H1 (cell line): ENCODE data around the gene HPX. TPM values are rescaled to one million over a fixed set of nuclear protein-coding genes. Genes with fewer than 3 reads are reported as not detected.

Experiments
- CTCF ChIA-PET: fragments of 300-600 bp; sonication (Branson Sonifier 250); formaldehyde crosslinking; loops from one replicate; lab custom pipeline; 2021; ENCODE audit not compliant: partially characterized antibody; lab: Charles Lee
- POLR2A ChIA-PET: fragments of 300-600 bp; sonication (Branson Sonifier 250); formaldehyde crosslinking; loops from one replicate; lab custom pipeline; 2021; ENCODE audit warnings: inconsistent platforms; ENCODE audit not compliant: partially characterized antibody; lab: Charles Lee
- DNase-seq, 2 experiments: peaks; one replicate each; pipeline versions ENCODE4 v3.0.0 to v3.0.0-alpha.2; 2010 to 2022; ENCODE audit warnings: low spot score in 2 of 2, low read depth in 1 of 2, mixed read lengths in 1 of 2
- FAIRE-seq: peaks from 2 replicates; lab custom pipeline; 2011; peaks lifted over from hg19 to GRCh38; lab: Jason Lieb, UNC
- H2AFZ ChIP-seq: 2 replicates; pipeline ENCODE4 v1.8.1; 2012; ENCODE audit warnings: low read length, inconsistent platforms
- H2AK5ac ChIP-seq: 2 replicates; pipeline ENCODE4 v1.6.1; 2013; ENCODE audit warnings: low read depth, low read length
- H2BK120ac ChIP-seq: replicated peaks from 2 replicates; pipeline ENCODE3; 2013; ENCODE audit warnings: low read depth, low read length, inconsistent platforms
- H2BK12ac ChIP-seq: 2 replicates; pipeline ENCODE4 v1.6.1; 2013; ENCODE audit warnings: low read depth, low read length
- H2BK15ac ChIP-seq: 2 replicates; pipeline ENCODE4 v1.6.1; 2013; ENCODE audit warnings: low read length
- H2BK20ac ChIP-seq: 2 replicates; pipeline ENCODE4 v1.6.1; 2013; ENCODE audit warnings: low read length
- H2BK5ac ChIP-seq: 2 replicates; pipeline ENCODE4 v1.6.1; 2013; ENCODE audit warnings: low read depth, low read length
- H3K14ac ChIP-seq: 2 replicates; pipeline ENCODE4 v1.6.1; 2013; ENCODE audit warnings: inconsistent platforms; ENCODE audit not compliant: insufficient read length
- H3K18ac ChIP-seq: 2 replicates; pipeline ENCODE4 v1.6.1; 2013; ENCODE audit warnings: low read length; ENCODE audit errors: extremely low read depth
- H3K23ac ChIP-seq: 2 replicates; pipeline ENCODE4 v1.6.1; 2013; ENCODE audit warnings: inconsistent platforms; ENCODE audit not compliant: insufficient read length
- H3K23me2 ChIP-seq: 2 replicates; pipeline ENCODE4 v1.6.1; 2013; ENCODE audit warnings: low read depth, low read length
- H3K27ac ChIP-seq: 2 replicates; pipeline ENCODE4 v1.6.1; 2011; ENCODE audit warnings: low read depth, low read length, inconsistent platforms
- H3K27me3 ChIP-seq, 4 experiments: replicated peaks in 1 of 4; 1 replicate in 1 of 4; 2 replicates in 3 of 4; pipeline versions ENCODE4 v1.6.1 to v1.8.1; 2011 to 2013; ENCODE audit warnings: low read length in 3 of 4, mild to moderate bottlenecking in 3 of 4, inconsistent platforms in 2 of 4, mixed read lengths in 2 of 4, moderate library complexity in 1 of 4; ENCODE audit not compliant: control insufficient read depth in 3 of 4, insufficient read depth in 3 of 4; ENCODE audit errors: extremely low read depth in 1 of 4
- H3K36me3 ChIP-seq, 4 experiments: 2 replicates each; pipeline versions ENCODE4 v1.6.1 to v1.8.1; 2011 to 2013; ENCODE audit warnings: mild to moderate bottlenecking in 4 of 4, low read length in 3 of 4, moderate library complexity in 2 of 4, control low read depth in 1 of 4, inconsistent platforms in 1 of 4; ENCODE audit not compliant: insufficient read depth in 4 of 4, control insufficient read depth in 2 of 4
- H3K4ac ChIP-seq: replicated peaks from 2 replicates; pipeline ENCODE3; 2013; ENCODE audit warnings: low read length, low read depth, mixed read lengths, inconsistent platforms; ENCODE audit not compliant: insufficient read length
- H3K4me1 ChIP-seq, 4 experiments: replicated peaks in 1 of 4; 1 replicate in 1 of 4; 2 replicates in 3 of 4; pipeline versions ENCODE4 v1.6.1 to v1.8.1; 2011 to 2013; ENCODE audit warnings: low read length in 3 of 4, inconsistent platforms in 2 of 4, mixed read lengths in 1 of 4; ENCODE audit not compliant: insufficient read depth in 4 of 4, control insufficient read depth in 3 of 4
- H3K4me2 ChIP-seq, 2 experiments: 2 replicates each; pipeline versions ENCODE4 v1.6.1 to v1.8.1; 2011 to 2013; ENCODE audit warnings: low read depth in 2 of 2, low read length in 2 of 2, control low read depth in 1 of 2, inconsistent platforms in 1 of 2, mild to moderate bottlenecking in 1 of 2; ENCODE audit not compliant: insufficient read depth in 1 of 2
- H3K4me3 ChIP-seq, 4 experiments: fragments of 200-600, 300-600 bp in 1 of 4; sonication (generic), shearing (Covaris generic), sonication (Bioruptor Twin) in 1 of 4; 2 replicates each; pipeline versions ENCODE4 v1.5.1 to v1.8.1; 2011 to 2016; ENCODE audit warnings: low read length in 4 of 4, low read depth in 3 of 4, control low read depth in 2 of 4, inconsistent platforms in 2 of 4, mild to moderate bottlenecking in 2 of 4, mixed read lengths in 1 of 4, moderate library complexity in 1 of 4; ENCODE audit not compliant: insufficient read depth in 2 of 4; ENCODE audit errors: extremely low read depth in 1 of 4
- H3K56ac ChIP-seq: replicated peaks from 2 replicates; pipeline ENCODE3; 2013; ENCODE audit warnings: low read depth, mild to moderate bottlenecking, mixed read lengths, low read length, inconsistent platforms; ENCODE audit not compliant: insufficient read length
- H3K79me1 ChIP-seq: 2 replicates; pipeline ENCODE4 v1.6.1; 2013; ENCODE audit warnings: low read depth, low read length, control low read depth
- H3K79me2 ChIP-seq, 2 experiments: 2 replicates each; pipeline versions ENCODE4 v1.6.1 to v1.8.1; 2012 to 2013; ENCODE audit warnings: low read length in 2 of 2, mild to moderate bottlenecking in 2 of 2, inconsistent platforms in 1 of 2; ENCODE audit not compliant: insufficient read depth in 2 of 2, control insufficient read depth in 1 of 2
- H3K9ac ChIP-seq, 4 experiments: replicated peaks in 1 of 4; 1 replicate in 1 of 4; 2 replicates in 3 of 4; pipeline versions ENCODE4 v1.6.1 to v1.8.1; 2011 to 2013; ENCODE audit warnings: low read depth in 3 of 4, low read length in 3 of 4, control low read depth in 2 of 4, mild to moderate bottlenecking in 2 of 4, moderate library complexity in 2 of 4, inconsistent platforms in 1 of 4; ENCODE audit errors: extremely low read depth in 1 of 4
- H3K9me3 ChIP-seq, 2 experiments: 2 replicates each; pipeline versions ENCODE4 v1.6.1 to v1.8.1; 2012 to 2013; ENCODE audit warnings: mild to moderate bottlenecking in 2 of 2, moderate library complexity in 2 of 2, control low read depth in 1 of 2, inconsistent platforms in 1 of 2, low read depth in 1 of 2, low read length in 1 of 2, mixed read lengths in 1 of 2; ENCODE audit not compliant: insufficient read depth in 2 of 2
- H4K20me1 ChIP-seq, 2 experiments: replicated peaks in 1 of 2; 2 replicates each; pipeline versions ENCODE3 to v1.8.1; 2011 to 2013; ENCODE audit warnings: inconsistent platforms in 2 of 2, low read length in 2 of 2, mild to moderate bottlenecking in 1 of 2; ENCODE audit not compliant: insufficient read depth in 2 of 2, control insufficient read depth in 1 of 2
- H4K5ac ChIP-seq: 2 replicates; pipeline ENCODE4 v1.6.1; 2013; ENCODE audit warnings: low read length, low read depth, mixed read lengths, inconsistent platforms; ENCODE audit not compliant: insufficient read length
- H4K8ac ChIP-seq: 2 replicates; pipeline ENCODE4 v1.8.0; 2013; ENCODE audit warnings: mild to moderate bottlenecking, moderate library complexity, low read length, inconsistent platforms; ENCODE audit not compliant: insufficient read depth; ENCODE audit errors: extremely low read depth
- H4K91ac ChIP-seq: replicated peaks from 2 replicates; pipeline ENCODE3; 2013; ENCODE audit warnings: low read length, mixed read lengths, inconsistent platforms; ENCODE audit not compliant: insufficient read length
- ATF3 ChIP-seq: IDR thresholded peaks from 2 replicates; pipeline ENCODE4 v1.6.1; 2011; ENCODE audit warnings: low read depth, mild to moderate bottlenecking, low read length; ENCODE audit not compliant: insufficient read depth
- CTBP2 ChIP-seq: IDR thresholded peaks from 2 replicates; pipeline ENCODE4 v1.7.0; 2011; ENCODE audit warnings: borderline replicate concordance, mild to moderate bottlenecking, moderate library complexity, mixed read lengths, low read length; ENCODE audit not compliant: insufficient read depth, insufficient read length
- E2F6 ChIP-seq: IDR thresholded peaks from 2 replicates; pipeline ENCODE4 v1.6.1; 2012; ENCODE audit warnings: inconsistent platforms
- EGR1 ChIP-seq: IDR thresholded peaks from 2 replicates; pipeline ENCODE4 v1.6.1; 2011; ENCODE audit warnings: low read depth, low read length, borderline replicate concordance
- JUN ChIP-seq: IDR thresholded peaks from 2 replicates; pipeline ENCODE4 v1.6.1; 2011; ENCODE audit warnings: low read depth, mild to moderate bottlenecking, improper control_type of control experiment, low read length
- POLR2A ChIP-seq, 2 experiments: IDR thresholded peaks; 1 replicate in 1 of 2; 2 replicates in 1 of 2; pipeline ENCODE4 v1.6.1; 2011; ENCODE audit warnings: low read depth in 2 of 2, low read length in 2 of 2, mild to moderate bottlenecking in 2 of 2; ENCODE audit errors: control extremely low read depth in 1 of 2
- RXRA ChIP-seq: IDR thresholded peaks from 2 replicates; pipeline ENCODE4 v1.6.1; 2011; ENCODE audit warnings: low read depth, mild to moderate bottlenecking, low read length, moderate library complexity; ENCODE audit not compliant: insufficient read depth
- WGBS, 2 experiments: shearing (Covaris generic) in 1 of 2; methylation state at CpG; one replicate each; pipeline versions ENCODE4 v1.1.6 to v1.1.7; 2013 to 2015; ENCODE audit warnings: low lambda C conversion rate in 2 of 2, mixed read lengths in 2 of 2, inconsistent platforms in 1 of 2, low coverage in 1 of 2, missing lambda C conversion rate in 1 of 2; ENCODE audit not compliant: insufficient replicate concordance in 2 of 2, insufficient coverage in 1 of 2, insufficient read length in 1 of 2; ENCODE audit errors: extremely low coverage in 1 of 2, missing lambda C conversion rate in 1 of 2; 5-methylcytosine and 5-hydroxymethylcytosine counted together
- long read RNA-seq, 2 experiments: library from RNA in 1 of 2; library from capped mRNA in 1 of 2; stranded (forward); transcript quantifications; one replicate each; pipeline ENCODE4 v2.0.0, GENCODE V29; 2021; ENCODE audit warnings: inconsistent platforms in 1 of 2
- polyA minus RNA-seq, 3 experiments: library from RNA; depleted of rRNA, polyadenylated mRNA; stranded (reverse); fragments of >200 nt; gene quantifications; 1 replicate in 2 of 3; 2 replicates in 1 of 3; pipeline ENCODE4 v1.2.3, GENCODE V29; 2011
- polyA plus RNA-seq, 7 experiments: library from polyadenylated mRNA; depleted of rRNA in 3 of 7; stranded (reverse) in 5 of 7; unstranded in 2 of 7; fragments of >200 nt in 5 of 7; fragments of 200-250 nt in 2 of 7; gene quantifications; 1 replicate in 5 of 7; 2 replicates in 1 of 7; 4 replicates in 1 of 7; pipeline versions ENCODE4 v1.2.1 to v1.2.3, GENCODE V29; 2011 to 2013; ENCODE audit warnings: missing spikeins in 2 of 7, mixed read lengths in 2 of 7
- total RNA-seq: library from RNA; stranded (reverse); fragmentation: NEBNext Ultra II Directional; extraction: Animal tissue kit (Norgen Biotek cat#: 25700); gene quantifications from 2 replicates; pipeline ENCODE4 v1.2.1, GENCODE V29; 2021

HPX gene
- 0.44 and 0.80 TPM in 2 replicates for total RNA-seq
- 0.96 and 0.97 TPM in 2 replicates for polyA plus RNA-seq (2011; rRNA removed)
- 1.2 TPM for polyA plus RNA-seq (2011; cell fraction: cytosol; rRNA removed)
- 5.9 TPM for polyA plus RNA-seq (2011; cell fraction: nucleus; rRNA removed)
- polyA plus RNA-seq (2012, experiment 1 of 2): 0.67 to 1.1 TPM (median 0.82 TPM) in 4 replicates
- polyA plus RNA-seq (2012, experiment 2 of 2): 0.29 TPM
- polyA plus RNA-seq (2013, experiment 1 of 2): 0.61 TPM
- 0.40 TPM for polyA plus RNA-seq (2013, experiment 2 of 2)
- 2.2 and 2.4 TPM in 2 replicates for polyA minus RNA-seq (2011; rRNA and poly(A)+ RNA removed)
- not detected for polyA minus RNA-seq (2011; cell fraction: cytosol; rRNA and poly(A)+ RNA removed)
- polyA minus RNA-seq (2011; cell fraction: nucleus; rRNA and poly(A)+ RNA removed): 5.0 TPM
- long read RNA-seq, experiment 1: 0 reads
- long read RNA-seq, experiment 2: 0 reads

- H2BK20ac ChIP-seq: no peak within 1 kb of the TSS
- no peak within 1 kb of the TSS for H3K27ac ChIP-seq
- H3K9me3 ChIP-seq: no peaks in the 10 kb centered on the region
- DNase-seq (no peak), FAIRE-seq (no peak)
- H4K20me1 ChIP-seq: no peaks in the 10 kb centered on the region
- 64% methylated on average over 3 of the region's 3 CpGs; no CpG with 5 or more reads in 1 of the 2 experiments for WGBS, 2 experiments
- H3K56ac ChIP-seq: no peak within 1 kb of the TSS
- no peak within 1 kb of the TSS for H2BK12ac ChIP-seq
- H3K79me2 ChIP-seq: no peaks in the 10 kb centered on the region
- no peak within 1 kb of the TSS for H4K91ac ChIP-seq
- H4K8ac ChIP-seq: no peak within 1 kb of the TSS
- ChIA-PET POLR2A (interaction anchor here (1.0 to 2.0 kb wide), 4 partner anchors 11 to 40 kb away, joined by 4 to 7 read pairs (median 6); partner anchors contain the start of genes ARFIP2 and TIMM10B), CTCF (interaction anchor here (0.8 to 22.7 kb wide), 20 partner anchors 12 to 181 kb away, joined by 3 to 585 read pairs (median 6); partner anchors contain the start of genes APBB1, ARFIP2, CCKBR and SMPD1)
- no peak within 1 kb of the TSS for H3K23ac ChIP-seq
- H2AK5ac ChIP-seq: no peak within 1 kb of the TSS
- no peaks in the 10 kb centered on the region for H3K27me3 ChIP-seq
- no peaks in the 10 kb centered on the region for H3K23me2 ChIP-seq
- H3K18ac ChIP-seq: no peak within 1 kb of the TSS
- H4K5ac ChIP-seq: no peak within 1 kb of the TSS
- peaks cover 0 to 4% (median 0%) of the 10 kb centered on the region in 4 experiments; a peak in 2 of 7 replicates for H3K4me1 ChIP-seq
- no peaks in the 10 kb centered on the region for H3K79me1 ChIP-seq
- H3K4me2 ChIP-seq: no peak within 1 kb of the TSS
- no peak within 1 kb of the TSS for H2BK5ac ChIP-seq
- no peak within 1 kb of the TSS for H2BK120ac ChIP-seq
- no peaks in the 10 kb centered on the region for H3K36me3 ChIP-seq
- no peak within 1 kb of the TSS for H3K9ac ChIP-seq
- no peak within 1 kb of the TSS for H3K14ac ChIP-seq
- no peak within 1 kb of the TSS for H2AFZ ChIP-seq
- no peak within 1 kb of the TSS for H3K4me3 ChIP-seq
- H3K4ac ChIP-seq: no peak within 1 kb of the TSS
- H2BK15ac ChIP-seq: no peak within 1 kb of the TSS
- TF ChIP-seq RXRA (no peak), EGR1 (no peak), POLR2A (IDR thresholded peaks at IDR 0.05; ENCODE audit: control extremely low read depth in 1 of 2, low read depth in 2 of 2, low read length in 2 of 2) (no peak), E2F6 (no peak), JUN (no peak), CTBP2 (no peak), ATF3 (no peak)
Measured at GRCh38 chr11:6440906-6441358, at the start of gene HPX. TSS of gene HPX (minus strand) at chr11:6440987. CDS start at chr11:6440963, 24 bp downstream.
